Globus pallidus (tissue), 1 donor: ENCODE results near the gene TAL1.
A peak's percentile ranks its signal among the peaks of the same experiment; 100 is the strongest.

Experiments
- DNase-seq: peaks from one replicate; pipeline ENCODE4 v3.0.0-alpha.2; 2015; ENCODE audit warnings: low spot score

Gene TAL1

GRCh38 chr1:47175227-47175934 lies 56.6 kb downstream of the TAL1 start:
- DNase-seq, result peak; percentile 53

GRCh38 chr1:47174656-47175020 lies 57.4 kb downstream of the TAL1 start:
- DNase-seq, result no peak

GRCh38 chr1:47172782-47173181 lies 59.2 kb downstream of the TAL1 start:
- no peak for DNase-seq
